Panc1 (cell line): Measurements from ENCODE around the gene PPFIA1. TPM values are rescaled to one million over a fixed set of nuclear protein-coding genes. Genes with fewer than 3 reads are reported as not detected.

Experiments used
- ATAC-seq: fragments of 200-7000 bp; cut with Tn5 transposase; 2 replicates; pipeline ENCODE4 v1.9.1; 2020; ENCODE audit warnings: mild to moderate bottlenecking, moderate library complexity
- BruUV-seq: library from RNA; stranded (reverse); fragments of 400-500 nt; replicated peaks from 2 replicates; lab custom pipeline; 2021; lab: Mats Ljungman, UMichigan
- CTCF ChIA-PET: fragments of 300-600 bp; sonication (Branson Sonifier 250); formaldehyde crosslinking; loops from one replicate; lab custom pipeline; 2022; ENCODE audit warnings: antibody characterized with exemption; lab: Charles Lee
- POLR2A ChIA-PET: fragments of 300-600 bp; sonication (Branson Sonifier 250); formaldehyde crosslinking; loops from one replicate; lab custom pipeline; 2022; ENCODE audit warnings: antibody characterized with exemption; lab: Charles Lee
- DNase-seq: peaks from one replicate; pipeline ENCODE4 v3.0.0-alpha.2; 2010; ENCODE audit warnings: low read depth, low spot score
- H3K27ac ChIP-seq: 2 replicates; pipeline ENCODE4 v1.5.1; 2011; ENCODE audit warnings: mild to moderate bottlenecking, low read length, inconsistent platforms
- H3K27me3 ChIP-seq: fragments of 200-500 bp; sonication (Bioruptor generic); 2 replicates; pipeline ENCODE4 v1.6.0; 2014; ENCODE audit warnings: low read length, inconsistent platforms; ENCODE audit not compliant: control insufficient read depth, insufficient read depth
- H3K36me3 ChIP-seq: fragments of 200-500 bp; sonication (Bioruptor generic); 2 replicates; pipeline ENCODE4 v1.5.1; 2014; ENCODE audit warnings: inconsistent platforms, mild to moderate bottlenecking, low read length, moderate library complexity; ENCODE audit not compliant: control insufficient read depth, insufficient read depth
- H3K4me1 ChIP-seq: 2 replicates; pipeline ENCODE4 v1.5.1; 2011; ENCODE audit warnings: inconsistent platforms, mild to moderate bottlenecking, low read length, moderate library complexity; ENCODE audit not compliant: control insufficient read depth, insufficient read depth
- H3K4me3 ChIP-seq, 2 experiments: 2 replicates each; pipeline ENCODE4 v1.5.1; 2011 to 2012; ENCODE audit warnings: low read depth in 2 of 2, low read length in 2 of 2, mild to moderate bottlenecking in 2 of 2, inconsistent platforms in 1 of 2, moderate library complexity in 1 of 2
- H3K9me3 ChIP-seq: fragments of 200-500 bp; sonication (Bioruptor generic); 2 replicates; pipeline ENCODE4 v1.5.1; 2014; ENCODE audit warnings: low read depth, mild to moderate bottlenecking, inconsistent platforms, low read length, moderate library complexity; ENCODE audit not compliant: control insufficient read depth, insufficient read depth
- CTCF ChIP-seq: fragments of 450-650 bp; IDR thresholded peaks from 2 replicates; pipeline ENCODE4 v1.5.1; 2017; ENCODE audit warnings: mild to moderate bottlenecking
- POLR2AphosphoS5 ChIP-seq: IDR thresholded peaks from 2 replicates; pipeline ENCODE4 v1.6.1; 2012; ENCODE audit warnings: mild to moderate bottlenecking, low read depth, low read length, moderate library complexity
- REST ChIP-seq, 2 experiments: IDR thresholded peaks; 2 replicates each; pipeline ENCODE4 v1.6.1; 2011 to 2012; ENCODE audit warnings: low read depth in 2 of 2, control low read depth in 1 of 2, low read length in 1 of 2, mild to moderate bottlenecking in 1 of 2, moderate library complexity in 1 of 2; ENCODE audit not compliant: insufficient read depth in 1 of 2
- SIN3A ChIP-seq: IDR thresholded peaks from 2 replicates; pipeline ENCODE4 v1.6.1; 2012; ENCODE audit warnings: low read depth, mild to moderate bottlenecking, low read length, moderate library complexity, borderline replicate concordance; ENCODE audit not compliant: insufficient read depth
- TCF7L2 ChIP-seq: IDR thresholded peaks from 2 replicates; pipeline ENCODE4 v1.6.1; 2011; ENCODE audit warnings: mild to moderate bottlenecking, low read depth, low read length, inconsistent platforms
- in situ Hi-C: cut with HindIII; loops from 2 replicates; pipeline ENCODE4 v1.10.0; 2016; ENCODE audit warnings: low sequenced_read_pairs, low pct_unique_long_range_greater_than_20kb
- intact Hi-C: fragments of 100-400 bp; cut with micrococcal nuclease; formaldehyde crosslinking; loops from one replicate; pipeline ENCODE4 v1.10.0; 2022; ENCODE audit not compliant: unreplicated experiment
- total RNA-seq: library from RNA; stranded (reverse); gene quantifications from one replicate; pipeline ENCODE4 v1.2.1, GENCODE V29; 2021; ENCODE audit not compliant: unreplicated experiment

The PPFIA1 gene
- total RNA-seq, 1 experiment from 2014 or later: 101 TPM

GRCh38 chr11:70348608-70349007 is 78.1 kb downstream of the PPFIA1 start:
- Histone ChIP-seq H3K4me1 (no peaks in the 10 kb centered on the region), H3K36me3 (peaks cover 27% of the 10 kb centered on the region), H3K9me3 (no peaks in the 10 kb centered on the region), H3K27me3 (no peaks in the 10 kb centered on the region), H3K27ac (no peak overlapping the region), H3K4me3 (no peak overlapping the region)
- ChIA-PET CTCF (no interaction called here), POLR2A (no interaction called here)
- intact Hi-C loops: no loop called here
- no TSS peak for BruUV-seq
- TF ChIP-seq CTCF (no peak), TCF7L2 (no peak), SIN3A (no peak)
- in situ Hi-C loops: no loop called here
- ATAC-seq (no peak), DNase-seq (no peak)

- no TSS peak for BruUV-seq
- Histone ChIP-seq H3K9me3 (no peaks in the 10 kb centered on the region), H3K27ac (no peak overlapping the region), H3K4me3 (no peak overlapping the region), H3K4me1 (no peaks in the 10 kb centered on the region), H3K27me3 (no peaks in the 10 kb centered on the region), H3K36me3 (peaks cover 23% of the 10 kb centered on the region)
- in situ Hi-C loops: no loop called here
- ChIA-PET CTCF (no interaction called here), POLR2A (no interaction called here)
- ATAC-seq (no peak), DNase-seq (no peak)
- no peak for TF ChIP-seq SIN3A
- TF ChIP-seq TCF7L2: no peak
- TF ChIP-seq POLR2AphosphoS5: no peak
- TF ChIP-seq CTCF: no peak
- TF ChIP-seq REST (IDR thresholded peaks at IDR 0.05; ENCODE audit: insufficient read depth in 1 of 2, low read depth in 2 of 2, low read length in 1 of 2): no peak
- intact Hi-C loops: no loop called here
Observed at GRCh38 chr11:70351646-70352045, 81.2 kb downstream of the PPFIA1 start.
